IPS-18a (cell line): ENCODE data around the gene SHROOM1.
"Not testable (repeated sequence)": the region's sequence is repeated elsewhere in the genome, so short reads cannot be mapped to it uniquely, and the experiment has no call there.

ENCODE experiments used
- H3K27ac ChIP-seq: one replicate; pipeline ENCODE4 v1.5.1; 2013; ENCODE audit warnings: low read length
- H3K27me3 ChIP-seq: one replicate; pipeline ENCODE4 v1.6.1; 2013; ENCODE audit warnings: mild to moderate bottlenecking, low read length; ENCODE audit not compliant: control insufficient read depth, insufficient read depth
- H3K36me3 ChIP-seq: one replicate; pipeline ENCODE4 v1.6.1; 2013; ENCODE audit warnings: low read depth, low read length; ENCODE audit not compliant: control insufficient read depth
- H3K4me1 ChIP-seq: one replicate; pipeline ENCODE4 v1.6.1; 2013; ENCODE audit warnings: low read depth, low read length; ENCODE audit not compliant: control insufficient read depth
- H3K4me3 ChIP-seq: one replicate; pipeline ENCODE4 v1.5.1; 2013; ENCODE audit warnings: low read length
- H3K9ac ChIP-seq: one replicate; pipeline ENCODE4 v1.6.1; 2013; ENCODE audit warnings: mild to moderate bottlenecking, low read length, moderate library complexity
- H3K9me3 ChIP-seq: one replicate; pipeline ENCODE4 v1.6.1; 2013; ENCODE audit warnings: low read depth, low read length; ENCODE audit not compliant: control insufficient read depth

Gene SHROOM1

GRCh38 chr5:132866342-132867045, 36.0 kb upstream of the SHROOM1 start, which contains the start of the genes GDF9 and UQCRQ:
Gene GDF9 (minus strand): TSS chr5:132866469. CDS start chr5:132864533, 1,936 bp downstream.
Gene UQCRQ (plus strand): TSS chr5:132866642. CDS start chr5:132866882, 240 bp downstream.
- peak within 1 kb of the TSS; percentile 91 for H3K4me3 ChIP-seq
- peaks cover 9% of the 10 kb centered on the region for H3K4me1 ChIP-seq
- peak within 1 kb of the TSS; percentile 81 for H3K27ac ChIP-seq

GRCh38 chr5:132865668-132866341, 35.4 kb upstream of the SHROOM1 start:
- Histone ChIP-seq H3K4me1 (peaks cover 9% of the 10 kb centered on the region), H3K27ac (peak overlapping the region; percentile 66), H3K36me3 (peaks cover 17% of the 10 kb centered on the region), H3K9me3 (no peaks in the 10 kb centered on the region), H3K9ac (peak overlapping the region; percentile 93), H3K4me3 (peak overlapping the region; percentile 91), H3K27me3 (no peaks in the 10 kb centered on the region)

More at GRCh38 chr5:132866342-132867045, 36.0 kb upstream of the SHROOM1 start, which contains the start of the genes GDF9 and UQCRQ:
- H3K9ac ChIP-seq = peak within 1 kb of the TSS; percentile 93
- H3K9me3 ChIP-seq = no peaks in the 10 kb centered on the region
- no peaks in the 10 kb centered on the region for H3K27me3 ChIP-seq
- H3K36me3 ChIP-seq = peaks cover 17% of the 10 kb centered on the region

GRCh38 chr5:132860742-132861141, 30.3 kb upstream of the SHROOM1 start:
- Histone ChIP-seq H3K9ac (no peak overlapping the region), H3K27ac (no peak overlapping the region), H3K4me3 (no peak overlapping the region), H3K4me1 (peaks cover 7% of the 10 kb centered on the region), H3K36me3 (no peaks in the 10 kb centered on the region), H3K9me3 (no peaks in the 10 kb centered on the region), H3K27me3 (no peaks in the 10 kb centered on the region)

- H3K36me3 ChIP-seq = no peaks in the 10 kb centered on the region
- no peak overlapping the region for H3K4me3 ChIP-seq
- H3K9me3 ChIP-seq = no peaks in the 10 kb centered on the region
- no peaks in the 10 kb centered on the region for H3K27me3 ChIP-seq
- H3K4me1 ChIP-seq = peaks cover 2% of the 10 kb centered on the region
- H3K27ac ChIP-seq = no peak overlapping the region
- no peak overlapping the region for H3K9ac ChIP-seq
Observed at GRCh38 chr5:132859889-132860437, 29.5 kb upstream of the SHROOM1 start.

- Histone ChIP-seq H3K36me3 (no peaks in the 10 kb centered on the region), H3K27me3 (no peaks in the 10 kb centered on the region), H3K27ac (no peak overlapping the region), H3K9me3 (no peaks in the 10 kb centered on the region), H3K4me3 (no peak overlapping the region), H3K4me1 (peaks cover 3% of the 10 kb centered on the region), H3K9ac (no peak overlapping the region)
Observed at GRCh38 chr5:132856011-132856410, 25.6 kb upstream of the SHROOM1 start.

- H3K4me3 ChIP-seq, H3K9ac ChIP-seq, H3K9me3 ChIP-seq, H3K27ac ChIP-seq, H3K4me1 ChIP-seq, H3K36me3 ChIP-seq, H3K27me3 ChIP-seq: not testable (repeated sequence)
Observed at GRCh38 chr5:132854992-132855391, 24.5 kb upstream of the SHROOM1 start.

- Histone ChIP-seq H3K4me3 (no peak overlapping the region), H3K4me1 (peaks cover 3% of the 10 kb centered on the region), H3K9me3 (no peaks in the 10 kb centered on the region), H3K36me3 (no peaks in the 10 kb centered on the region), H3K27me3 (no peaks in the 10 kb centered on the region), H3K9ac (no peak overlapping the region), H3K27ac (no peak overlapping the region)
Observed at GRCh38 chr5:132854301-132854700, 23.9 kb upstream of the SHROOM1 start.

GRCh38 chr5:132853790-132854189, 23.3 kb upstream of the SHROOM1 start:
- Histone ChIP-seq H3K4me1 (peaks cover 3% of the 10 kb centered on the region), H3K9me3 (no peaks in the 10 kb centered on the region), H3K9ac (no peak overlapping the region), H3K27me3 (no peaks in the 10 kb centered on the region), H3K4me3 (no peak overlapping the region), H3K36me3 (no peaks in the 10 kb centered on the region), H3K27ac (no peak overlapping the region)

- Histone ChIP-seq H3K9me3 (no peaks in the 10 kb centered on the region), H3K4me1 (peaks cover 3% of the 10 kb centered on the region), H3K36me3 (no peaks in the 10 kb centered on the region), H3K27ac (no peak overlapping the region), H3K9ac (no peak overlapping the region), H3K27me3 (no peaks in the 10 kb centered on the region), H3K4me3 (no peak overlapping the region)
Observed at GRCh38 chr5:132853323-132853722, 22.9 kb upstream of the SHROOM1 start.

- no peaks in the 10 kb centered on the region for H3K9me3 ChIP-seq
- H3K36me3 ChIP-seq = no peaks in the 10 kb centered on the region
- H3K4me3 ChIP-seq = no peak overlapping the region
- peaks cover 3% of the 10 kb centered on the region for H3K4me1 ChIP-seq
- no peaks in the 10 kb centered on the region for H3K27me3 ChIP-seq
- H3K9ac ChIP-seq = no peak overlapping the region
- H3K27ac ChIP-seq = no peak overlapping the region
Observed at GRCh38 chr5:132850066-132850465, 19.6 kb upstream of the SHROOM1 start.

GRCh38 chr5:132849347-132849746, 18.9 kb upstream of the SHROOM1 start:
- H3K27ac ChIP-seq = no peak overlapping the region
- no peak overlapping the region for H3K9ac ChIP-seq
- no peaks in the 10 kb centered on the region for H3K27me3 ChIP-seq
- H3K9me3 ChIP-seq = no peaks in the 10 kb centered on the region
- no peak overlapping the region for H3K4me3 ChIP-seq
- no peaks in the 10 kb centered on the region for H3K36me3 ChIP-seq
- H3K4me1 ChIP-seq = peaks cover under 1% of the 10 kb centered on the region
